Measurements from ENCODE around the gene KCP.

KCP gene

DNA sequence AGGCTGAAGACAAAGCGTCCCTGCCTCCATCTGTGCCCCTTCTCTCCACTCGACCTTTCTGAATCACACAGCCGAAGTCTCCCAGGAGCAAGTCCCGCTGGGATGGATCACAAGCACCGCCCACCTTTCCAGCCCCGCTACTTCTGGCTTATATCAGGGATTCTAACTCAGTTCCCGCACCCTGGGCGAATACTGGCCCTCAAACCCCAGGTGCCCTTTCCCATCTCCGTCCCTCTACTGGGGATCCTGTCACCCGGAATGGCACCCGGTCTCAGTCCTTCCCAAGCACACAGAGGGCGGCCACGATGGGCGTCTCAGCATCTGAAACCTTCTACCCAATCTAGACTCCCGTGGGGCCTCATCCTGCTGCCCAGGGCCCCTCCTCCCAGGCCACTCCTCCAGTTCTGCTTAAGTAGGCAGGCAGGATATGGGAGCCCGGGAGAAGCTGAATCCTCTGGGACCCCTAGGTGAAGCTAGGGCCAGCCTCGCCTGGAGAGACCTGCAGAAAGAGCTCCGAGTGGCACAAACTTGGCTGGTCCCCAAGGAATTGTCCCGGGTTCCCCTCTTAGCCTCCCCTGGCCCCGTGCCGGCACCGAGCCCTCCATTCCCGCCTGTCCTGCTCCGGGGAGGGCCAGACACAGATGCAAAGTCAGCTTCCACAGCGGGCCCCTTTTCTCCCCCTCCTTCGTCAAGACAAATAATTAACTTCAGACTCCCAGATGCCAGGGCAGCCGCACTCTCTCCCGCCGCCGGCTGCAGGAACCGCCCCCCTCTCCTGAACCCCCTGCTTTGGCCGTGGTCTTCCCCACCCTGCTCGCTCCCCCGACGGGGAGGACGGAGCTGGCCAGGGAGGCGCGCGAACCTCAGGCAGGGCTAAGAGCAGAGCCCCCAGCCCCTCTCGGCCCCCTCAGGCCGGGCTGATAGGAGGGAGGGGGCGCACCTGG lies 612 bp downstream of the KCP start:
- TF ChIP-seq TAF1 (IDR thresholded peaks at IDR 0.05; ENCODE audit: low read depth), result no peak
- no peak for TF ChIP-seq EGR1 (IDR thresholded peaks at IDR 0.05)
- TF ChIP-seq, protein P1, sequence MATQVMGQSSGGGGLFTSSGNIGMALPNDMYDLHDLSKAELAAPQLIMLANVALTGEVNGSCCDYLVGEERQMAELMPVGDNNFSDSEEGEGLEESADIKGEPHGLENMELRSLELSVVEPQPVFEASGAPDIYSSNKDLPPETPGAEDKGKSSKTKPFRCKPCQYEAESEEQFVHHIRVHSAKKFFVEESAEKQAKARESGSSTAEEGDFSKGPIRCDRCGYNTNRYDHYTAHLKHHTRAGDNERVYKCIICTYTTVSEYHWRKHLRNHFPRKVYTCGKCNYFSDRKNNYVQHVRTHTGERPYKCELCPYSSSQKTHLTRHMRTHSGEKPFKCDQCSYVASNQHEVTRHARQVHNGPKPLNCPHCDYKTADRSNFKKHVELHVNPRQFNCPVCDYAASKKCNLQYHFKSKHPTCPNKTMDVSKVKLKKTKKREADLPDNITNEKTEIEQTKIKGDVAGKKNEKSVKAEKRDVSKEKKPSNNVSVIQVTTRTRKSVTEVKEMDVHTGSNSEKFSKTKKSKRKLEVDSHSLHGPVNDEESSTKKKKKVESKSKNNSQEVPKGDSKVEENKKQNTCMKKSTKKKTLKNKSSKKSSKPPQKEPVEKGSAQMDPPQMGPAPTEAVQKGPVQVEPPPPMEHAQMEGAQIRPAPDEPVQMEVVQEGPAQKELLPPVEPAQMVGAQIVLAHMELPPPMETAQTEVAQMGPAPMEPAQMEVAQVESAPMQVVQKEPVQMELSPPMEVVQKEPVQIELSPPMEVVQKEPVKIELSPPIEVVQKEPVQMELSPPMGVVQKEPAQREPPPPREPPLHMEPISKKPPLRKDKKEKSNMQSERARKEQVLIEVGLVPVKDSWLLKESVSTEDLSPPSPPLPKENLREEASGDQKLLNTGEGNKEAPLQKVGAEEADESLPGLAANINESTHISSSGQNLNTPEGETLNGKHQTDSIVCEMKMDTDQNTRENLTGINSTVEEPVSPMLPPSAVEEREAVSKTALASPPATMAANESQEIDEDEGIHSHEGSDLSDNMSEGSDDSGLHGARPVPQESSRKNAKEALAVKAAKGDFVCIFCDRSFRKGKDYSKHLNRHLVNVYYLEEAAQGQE (IDR thresholded peaks at IDR 0.05; ENCODE audit: low read depth), result no peak
- no peak for TF ChIP-seq FOXM1 (IDR thresholded peaks at IDR 0.05; ENCODE audit: borderline replicate concordance, low read depth)
- no peak for TF ChIP-seq RAD21 (IDR thresholded peaks at IDR 0.05; ENCODE audit: low read depth)
- no peak for TF ChIP-seq ZBTB7A (IDR thresholded peaks at IDR 0.05; ENCODE audit: low read depth)
- TF ChIP-seq, protein P2, sequence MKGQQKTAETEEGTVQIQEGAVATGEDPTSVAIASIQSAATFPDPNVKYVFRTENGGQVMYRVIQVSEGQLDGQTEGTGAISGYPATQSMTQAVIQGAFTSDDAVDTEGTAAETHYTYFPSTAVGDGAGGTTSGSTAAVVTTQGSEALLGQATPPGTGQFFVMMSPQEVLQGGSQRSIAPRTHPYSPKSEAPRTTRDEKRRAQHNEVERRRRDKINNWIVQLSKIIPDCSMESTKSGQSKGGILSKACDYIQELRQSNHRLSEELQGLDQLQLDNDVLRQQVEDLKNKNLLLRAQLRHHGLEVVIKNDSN (IDR thresholded peaks at IDR 0.05), result no peak
- TF ChIP-seq TCF12 (IDR thresholded peaks at IDR 0.05; ENCODE audit: low read depth), result no peak
- TF ChIP-seq EP300 (IDR thresholded peaks at IDR 0.05; ENCODE audit: borderline replicate concordance), result no peak
- TF ChIP-seq CREB1 (IDR thresholded peaks at IDR 0.05; ENCODE audit: low read depth), result no peak
- no peak for TF ChIP-seq TEAD4 (IDR thresholded peaks at IDR 0.05)
- TF ChIP-seq YY1 (IDR thresholded peaks at IDR 0.05; ENCODE audit: low read depth), result no peak
- no peak for TF ChIP-seq NFIC (IDR thresholded peaks at IDR 0.05)
- TF ChIP-seq MAX (IDR thresholded peaks at IDR 0.05), result no peak
- no peak for TF ChIP-seq CEBPB (IDR thresholded peaks at IDR 0.05)

DNA sequence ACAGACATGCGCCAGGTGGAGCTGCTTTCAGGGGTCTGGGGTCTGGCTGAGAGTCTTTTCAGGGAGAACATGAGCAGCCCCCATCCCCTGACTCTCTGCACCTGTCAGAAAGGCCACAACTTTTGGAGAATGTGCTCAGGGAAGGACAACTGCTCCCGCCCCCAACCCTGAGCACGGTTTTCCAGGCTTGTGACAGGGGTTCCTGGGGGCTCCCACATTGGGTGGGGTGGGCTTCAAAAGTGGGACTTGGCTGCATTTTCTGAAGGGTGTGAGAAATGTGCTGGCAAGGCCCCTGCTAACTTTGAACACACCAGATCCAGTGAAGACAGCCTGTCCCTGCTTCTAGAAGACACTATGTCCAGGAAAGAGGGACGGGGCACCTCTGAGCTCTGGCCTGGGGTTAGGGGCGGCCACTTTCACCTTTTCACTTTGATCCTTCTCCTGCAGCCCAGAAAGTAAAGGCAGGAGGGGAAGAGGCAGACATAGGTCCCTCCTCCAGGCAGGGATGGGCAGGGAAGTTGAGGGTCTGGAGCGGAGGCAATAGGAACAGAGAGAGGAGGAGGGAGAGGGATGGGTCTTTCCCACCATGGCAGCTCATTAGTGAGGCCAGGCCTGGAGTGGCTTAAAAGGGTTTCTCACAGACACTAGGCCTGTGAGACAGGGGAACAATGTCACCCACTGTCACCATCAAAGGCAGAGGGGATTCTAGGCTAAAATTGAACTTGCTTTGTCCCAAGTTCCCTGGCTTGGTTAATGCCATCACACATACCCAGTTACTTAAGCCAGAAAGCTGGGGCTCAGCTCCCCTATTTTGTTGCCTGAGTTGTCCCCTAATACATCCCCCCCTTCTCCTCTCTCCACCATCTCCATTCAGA lies 1.5 kb downstream of the KCP start:
- TF ChIP-seq, protein P1 (IDR thresholded peaks at IDR 0.05; ENCODE audit: low read depth), result no peak
- no peak for TF ChIP-seq FOXM1 (IDR thresholded peaks at IDR 0.05; ENCODE audit: borderline replicate concordance, low read depth)
- no peak for TF ChIP-seq ZBTB7A (IDR thresholded peaks at IDR 0.05; ENCODE audit: low read depth)
- no peak for TF ChIP-seq TEAD4 (IDR thresholded peaks at IDR 0.05)
- TF ChIP-seq EP300 (IDR thresholded peaks at IDR 0.05; ENCODE audit: borderline replicate concordance), result no peak
- TF ChIP-seq TAF1 (IDR thresholded peaks at IDR 0.05; ENCODE audit: low read depth), result no peak
- no peak for TF ChIP-seq RAD21 (IDR thresholded peaks at IDR 0.05; ENCODE audit: low read depth)
- TF ChIP-seq YY1 (IDR thresholded peaks at IDR 0.05; ENCODE audit: low read depth), result no peak
- TF ChIP-seq, protein P2 (IDR thresholded peaks at IDR 0.05), result no peak
- no peak for TF ChIP-seq EGR1 (IDR thresholded peaks at IDR 0.05)

- TF ChIP-seq EP300 (IDR thresholded peaks at IDR 0.05; ENCODE audit: borderline replicate concordance), result no peak
- no peak for TF ChIP-seq FOXM1 (IDR thresholded peaks at IDR 0.05; ENCODE audit: borderline replicate concordance, low read depth)
- TF ChIP-seq, protein P2 (IDR thresholded peaks at IDR 0.05), result no peak
- no peak for TF ChIP-seq TEAD4 (IDR thresholded peaks at IDR 0.05)
- no peak for TF ChIP-seq RAD21 (IDR thresholded peaks at IDR 0.05; ENCODE audit: low read depth)
- no peak for TF ChIP-seq CREB1 (IDR thresholded peaks at IDR 0.05; ENCODE audit: low read depth)
- no peak for TF ChIP-seq CEBPB (IDR thresholded peaks at IDR 0.05)
- no peak for TF ChIP-seq EGR1 (IDR thresholded peaks at IDR 0.05)
- TF ChIP-seq, protein P1 (IDR thresholded peaks at IDR 0.05; ENCODE audit: low read depth), result no peak
- no peak for TF ChIP-seq YY1 (IDR thresholded peaks at IDR 0.05; ENCODE audit: low read depth)
- TF ChIP-seq ZBTB7A (IDR thresholded peaks at IDR 0.05; ENCODE audit: low read depth), result no peak
Measured at GRCh38 chr7:128906766-128907559, 3.5 kb downstream of the KCP start.
